GM12874 (cell line): Measurements from ENCODE around the gene PRRX2.

Source experiments
- CTCF ChIP-seq: IDR thresholded peaks from 2 replicates; pipeline ENCODE4 v1.5.1; 2011; ENCODE audit warnings: low read depth, mild to moderate bottlenecking, control low read depth, low read length, moderate library complexity; ENCODE audit not compliant: insufficient read depth

The PRRX2 gene

GRCh38 chr9:129703667-129704355 is 38.4 kb downstream of the PRRX2 start:
- no peak for TF ChIP-seq CTCF

- TF ChIP-seq CTCF: no peak
These were observed 39.4 kb downstream of the PRRX2 start for GRCh38 chr9:129704807-129705206.

- TF ChIP-seq CTCF: no peak
These were observed 43.3 kb downstream of the PRRX2 start for GRCh38 chr9:129708793-129709192.

- TF ChIP-seq CTCF: no peak
These were observed 44.2 kb downstream of the PRRX2 start for GRCh38 chr9:129709438-129710168.

- TF ChIP-seq CTCF: no peak
These were observed 44.7 kb downstream of the PRRX2 start for GRCh38 chr9:129710169-129710453.

- TF ChIP-seq CTCF: no peak
These were observed 47.4 kb downstream of the PRRX2 start for GRCh38 chr9:129712634-129713401.

- TF ChIP-seq CTCF: no peak
These were observed 47.9 kb downstream of the PRRX2 start for GRCh38 chr9:129713402-129713679.
